Activated naive CD8-positive, alpha-beta T cell treated with anti-CD3 and anti-CD28 coated beads, Interleukin-2, amount 50 U/mL, for 16 hours (primary cell): ENCODE measurements around the gene KDELR3.
A peak's percentile ranks its signal among the peaks of the same experiment; 100 is the strongest.

Source experiments
- DNase-seq: peaks from one replicate; pipeline ENCODE4 v3.0.0-alpha.2; 2020; ENCODE audit warnings: low read depth, low spot score

KDELR3 gene

DNA sequence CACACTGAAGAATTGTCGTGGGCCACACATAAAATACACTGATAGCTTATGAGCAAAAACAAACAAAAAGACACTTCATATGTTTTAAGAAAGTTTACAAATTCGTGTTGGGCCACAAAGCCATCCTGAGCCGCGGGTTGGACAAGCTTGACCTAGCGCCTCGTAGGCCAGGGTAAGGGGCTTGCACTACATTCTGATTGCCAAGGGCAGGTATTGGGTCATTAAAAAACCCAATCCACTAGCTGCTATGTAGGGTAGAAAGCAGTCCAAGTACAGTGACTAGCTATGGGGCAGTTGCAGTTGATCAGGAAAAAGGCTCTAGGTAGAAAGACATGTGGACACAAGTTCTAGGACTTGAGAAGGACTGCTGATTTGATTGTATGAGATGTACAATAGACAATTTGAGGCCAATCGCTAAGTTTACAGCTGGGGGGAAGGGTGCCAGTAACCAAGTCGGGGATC is 14.0 kb downstream of the KDELR3 start:
- DNase-seq = no peak

DNA sequence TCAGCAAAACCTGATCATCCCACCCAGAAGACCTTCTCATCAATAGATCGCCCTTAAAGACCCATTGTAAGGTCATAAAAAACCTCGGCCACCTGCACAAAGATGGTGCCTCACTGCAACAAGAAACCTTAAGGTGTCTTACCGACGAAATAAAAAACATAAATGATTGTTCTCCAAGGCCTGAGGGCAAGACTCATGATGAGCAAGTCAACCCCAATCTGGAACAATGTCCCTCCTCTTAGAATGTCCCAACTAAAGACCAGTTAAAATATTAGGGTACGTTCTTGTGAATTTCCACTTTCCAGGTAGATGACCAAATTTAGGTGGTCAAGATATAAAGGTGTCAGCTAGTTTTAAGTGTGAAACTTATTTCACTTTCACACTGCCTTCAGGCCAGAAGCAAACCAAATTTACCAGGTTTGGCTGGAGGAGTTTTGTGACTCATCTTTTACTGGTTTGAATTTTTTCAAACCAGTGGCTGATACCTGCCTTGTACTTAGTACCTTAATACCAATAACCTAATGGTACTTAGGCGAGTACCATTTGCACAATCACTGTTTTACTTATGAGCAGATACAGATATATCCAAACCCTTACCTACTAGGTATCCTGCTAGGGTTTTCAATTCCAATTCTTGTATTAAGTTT is 14.9 kb downstream of the KDELR3 start:
- no peak for DNase-seq

DNA sequence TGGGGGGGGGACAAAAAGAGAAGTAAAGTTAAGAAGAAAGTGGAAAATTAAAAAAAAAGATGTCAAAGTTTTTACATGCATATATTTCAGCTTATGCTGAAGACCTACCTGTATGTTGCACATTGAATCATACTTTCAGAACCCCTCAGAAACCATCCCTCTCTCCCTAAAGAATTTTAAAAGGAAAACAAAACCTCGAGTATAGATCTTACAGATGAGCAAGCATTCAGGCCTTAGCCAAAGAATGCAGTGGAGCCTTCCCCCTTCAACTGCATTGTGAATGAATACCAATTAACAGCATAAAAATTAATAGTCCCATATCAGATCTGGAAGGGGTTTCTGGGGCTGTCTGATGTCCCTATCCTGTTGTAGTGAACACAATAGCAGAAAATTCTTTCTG is 16.3 kb downstream of the KDELR3 start:
- DNase-seq = no peak

DNA sequence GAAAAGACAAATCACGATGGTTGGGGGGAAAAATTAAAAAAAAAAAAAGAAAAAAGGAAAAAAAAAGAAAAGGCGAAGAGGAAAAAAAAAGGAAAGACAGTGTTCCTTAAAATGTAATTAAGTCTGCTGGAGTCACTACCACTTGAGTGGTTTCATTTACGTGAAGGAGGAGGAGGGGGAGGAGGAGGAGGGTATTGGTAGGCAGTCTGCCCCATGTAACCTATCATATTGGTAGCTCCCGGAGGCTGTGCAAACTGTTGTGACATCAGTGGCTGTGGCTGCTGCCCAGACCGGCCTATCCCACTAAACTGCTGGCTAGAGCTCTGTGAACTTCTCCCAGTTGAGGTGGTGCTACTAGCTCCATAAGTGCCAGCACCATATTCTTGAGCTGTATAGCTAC is 17.9 kb downstream of the KDELR3 start:
- DNase-seq = no peak

DNA sequence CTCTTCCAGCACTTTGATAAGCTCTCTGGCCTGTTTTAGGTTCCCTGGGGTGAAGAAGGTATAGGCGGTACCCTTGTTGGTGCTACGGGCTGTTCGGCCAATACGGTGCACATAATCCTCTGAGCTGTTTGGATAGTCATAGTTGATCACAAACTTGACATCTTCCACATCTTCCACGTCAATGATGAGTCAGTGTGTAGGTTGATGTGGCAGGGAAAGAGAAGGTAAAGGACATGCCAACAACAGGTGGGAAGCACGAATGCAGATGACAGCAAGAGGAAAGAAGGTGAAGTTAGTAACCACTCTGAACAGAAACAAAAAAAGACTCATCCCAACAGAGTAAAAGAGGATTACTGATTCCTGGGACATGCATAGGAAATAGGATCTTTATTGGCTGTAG is 20.1 kb downstream of the KDELR3 start:
- DNase-seq = no peak

DNA sequence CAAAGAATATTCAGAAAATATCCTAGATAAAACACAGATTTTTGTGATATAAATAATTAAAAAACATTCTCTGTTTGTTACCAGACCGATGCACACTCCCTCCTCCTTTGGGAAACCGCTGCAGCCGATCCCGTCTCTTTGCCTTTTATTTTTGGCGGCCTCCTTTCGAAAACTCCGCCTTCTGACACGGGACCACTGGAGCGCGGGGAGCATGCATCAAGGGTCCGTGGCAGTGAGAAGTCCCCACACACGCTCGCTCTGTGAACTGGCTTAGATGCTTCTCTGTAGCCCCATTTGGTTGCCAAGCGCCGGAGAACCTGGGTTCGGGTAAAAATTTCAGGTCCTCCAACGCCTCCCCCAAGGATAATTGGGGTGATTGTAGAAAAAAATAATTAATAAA is 21.2 kb downstream of the KDELR3 start:
- no peak for DNase-seq

DNA sequence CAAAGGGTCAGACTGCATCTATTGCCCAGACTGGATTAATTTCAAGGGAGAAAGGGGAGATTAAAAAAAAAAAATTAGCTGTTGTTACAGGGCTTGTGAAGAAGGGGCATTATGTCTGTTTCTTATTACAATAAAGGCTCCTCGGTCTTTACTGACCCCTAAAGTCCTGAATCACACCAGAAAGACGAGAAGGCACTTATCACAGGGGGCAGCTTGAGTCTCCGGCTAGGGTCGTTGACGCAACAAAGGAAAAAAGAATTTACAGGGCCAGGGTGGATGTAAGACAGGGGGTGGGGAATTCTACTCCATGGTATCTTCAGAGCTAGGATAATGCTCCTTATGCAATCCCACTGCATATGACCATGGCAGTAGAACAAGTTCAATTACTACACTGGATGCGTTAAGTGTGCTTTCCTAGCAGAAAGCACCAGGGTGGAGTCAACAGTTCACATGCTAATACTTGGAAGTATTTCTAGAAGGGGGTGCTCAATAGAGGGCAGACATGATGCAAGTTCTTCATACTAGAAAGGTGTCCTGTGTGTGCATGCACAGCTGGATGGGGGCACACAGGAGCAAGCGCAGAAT is 21.8 kb downstream of the KDELR3 start:
- no peak for DNase-seq

DNA sequence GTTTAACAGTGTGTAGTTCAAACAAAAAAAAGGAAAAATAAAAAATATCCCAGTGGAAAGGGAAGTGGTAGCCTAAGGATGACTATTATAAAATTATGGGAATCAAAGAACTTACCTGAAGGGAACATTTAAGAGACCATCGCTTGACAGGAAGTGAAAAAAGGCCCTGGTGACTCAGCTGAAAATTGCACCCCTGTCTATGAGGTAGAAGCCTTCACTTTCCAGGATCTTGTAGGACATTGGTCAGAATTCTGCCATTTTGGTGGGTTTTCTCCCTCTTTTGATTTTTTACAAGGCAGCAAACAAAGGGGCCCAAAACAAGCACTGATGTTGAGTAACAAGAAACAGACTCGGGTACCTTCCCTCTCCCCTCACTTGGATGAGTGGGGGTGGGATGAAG is 22.6 kb downstream of the KDELR3 start:
- no peak for DNase-seq

DNA sequence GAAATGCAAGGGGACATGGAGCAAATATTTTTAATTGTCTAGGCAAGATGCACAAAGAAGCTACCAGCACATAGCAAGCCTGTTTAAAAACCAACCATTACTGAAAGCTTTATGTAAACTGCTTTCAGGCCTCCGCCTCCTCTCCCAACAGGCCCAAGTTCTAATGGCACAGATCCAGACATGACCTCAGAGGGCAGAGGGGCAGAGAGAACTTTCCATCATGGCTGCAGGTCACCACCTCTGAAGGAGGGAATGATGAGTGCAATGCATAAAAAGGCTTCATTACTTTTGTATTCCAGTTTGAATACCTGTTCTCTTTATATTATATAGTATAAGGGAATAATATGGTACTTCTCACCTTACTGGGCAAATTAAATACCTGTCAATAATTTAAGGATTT is 23.0 kb downstream of the KDELR3 start:
- no peak for DNase-seq

DNA sequence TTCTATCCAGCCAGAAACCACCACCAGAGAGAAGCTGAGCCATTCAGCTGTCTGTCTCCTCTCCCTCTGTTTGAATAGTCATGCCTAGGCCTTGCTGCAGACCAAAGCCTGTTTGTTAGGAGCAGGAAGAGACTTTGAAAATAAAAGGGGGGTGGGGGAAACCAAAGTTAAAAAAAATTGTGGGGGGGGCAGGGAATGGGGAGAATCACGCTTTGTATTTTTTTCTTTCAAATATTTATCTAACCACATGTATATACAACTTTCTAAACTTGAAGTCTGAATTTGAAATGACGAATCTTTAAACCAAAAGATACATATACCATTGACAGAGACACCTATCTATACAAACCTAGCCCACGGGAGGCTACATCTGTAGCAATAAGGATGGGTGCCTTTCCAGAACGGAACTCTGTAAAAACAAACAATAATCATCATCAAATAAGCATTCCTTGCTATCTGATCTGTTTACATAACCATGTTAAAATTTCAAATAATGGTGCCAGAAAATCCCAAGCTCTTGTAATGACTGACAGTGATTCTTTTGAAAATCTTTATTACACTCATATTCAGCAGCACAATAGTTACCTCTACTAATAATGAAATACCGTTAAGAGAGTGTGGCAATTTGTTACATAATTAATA is 23.9 kb downstream of the KDELR3 start:
- DNase-seq = no peak

DNA sequence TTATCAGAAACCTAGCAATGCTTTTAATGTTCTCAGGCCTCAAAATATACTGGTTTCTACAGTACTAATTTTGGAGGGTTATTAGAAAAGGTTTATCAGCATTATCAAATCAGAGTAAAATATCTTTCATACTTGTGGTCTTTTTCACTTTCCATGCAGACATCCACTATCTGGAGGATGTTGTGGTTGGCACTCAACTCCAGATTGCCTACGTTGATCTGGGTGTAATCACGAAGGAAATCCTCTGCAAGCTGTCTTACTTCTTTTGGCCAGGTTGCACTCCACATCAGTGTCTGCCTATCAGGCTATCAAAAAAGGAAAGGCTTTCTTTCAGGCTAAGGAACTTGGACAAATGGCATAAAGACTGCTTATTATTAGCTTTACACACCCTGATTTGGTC is 26.6 kb downstream of the KDELR3 start:
- DNase-seq = no peak

DNA sequence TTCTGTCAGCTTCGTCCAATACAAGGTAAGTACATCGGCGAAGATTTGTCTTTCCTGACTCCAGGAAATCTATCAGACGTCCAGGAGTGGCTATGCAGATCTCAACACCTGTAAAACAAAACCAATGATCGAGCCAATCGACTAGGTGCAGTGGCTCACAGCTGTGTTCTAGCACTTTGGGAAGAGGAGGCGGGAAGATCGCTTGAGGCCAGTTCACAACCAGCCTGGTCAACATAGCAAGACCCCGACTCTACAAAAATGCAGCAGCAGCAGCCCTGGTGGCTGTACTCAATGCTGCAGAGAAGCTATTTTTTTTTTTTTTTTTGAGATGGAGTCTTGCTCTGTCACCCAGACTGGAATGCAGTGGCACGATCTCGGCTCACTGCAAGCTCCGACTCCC is 27.0 kb downstream of the KDELR3 start:
- DNase-seq = no peak

DNA sequence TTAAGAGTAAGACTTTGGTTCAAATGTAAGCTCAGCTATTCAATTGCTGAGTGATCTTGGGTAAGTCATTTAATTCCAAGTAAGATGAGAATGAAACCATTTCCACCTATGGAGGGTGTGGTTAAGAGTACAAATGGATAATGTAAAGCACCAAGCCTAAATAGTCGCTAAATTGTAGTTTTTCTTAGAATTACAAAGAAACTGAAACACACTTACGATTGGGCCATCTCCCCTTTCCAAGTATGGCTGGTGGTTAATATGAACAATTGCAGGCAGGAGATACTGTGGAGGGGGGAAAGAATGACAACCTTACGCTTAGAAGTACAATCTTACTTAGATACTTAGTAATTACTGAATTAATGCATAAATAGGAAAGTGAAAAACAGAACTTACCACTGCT is 30.0 kb downstream of the KDELR3 start:
- no peak for DNase-seq

DNA sequence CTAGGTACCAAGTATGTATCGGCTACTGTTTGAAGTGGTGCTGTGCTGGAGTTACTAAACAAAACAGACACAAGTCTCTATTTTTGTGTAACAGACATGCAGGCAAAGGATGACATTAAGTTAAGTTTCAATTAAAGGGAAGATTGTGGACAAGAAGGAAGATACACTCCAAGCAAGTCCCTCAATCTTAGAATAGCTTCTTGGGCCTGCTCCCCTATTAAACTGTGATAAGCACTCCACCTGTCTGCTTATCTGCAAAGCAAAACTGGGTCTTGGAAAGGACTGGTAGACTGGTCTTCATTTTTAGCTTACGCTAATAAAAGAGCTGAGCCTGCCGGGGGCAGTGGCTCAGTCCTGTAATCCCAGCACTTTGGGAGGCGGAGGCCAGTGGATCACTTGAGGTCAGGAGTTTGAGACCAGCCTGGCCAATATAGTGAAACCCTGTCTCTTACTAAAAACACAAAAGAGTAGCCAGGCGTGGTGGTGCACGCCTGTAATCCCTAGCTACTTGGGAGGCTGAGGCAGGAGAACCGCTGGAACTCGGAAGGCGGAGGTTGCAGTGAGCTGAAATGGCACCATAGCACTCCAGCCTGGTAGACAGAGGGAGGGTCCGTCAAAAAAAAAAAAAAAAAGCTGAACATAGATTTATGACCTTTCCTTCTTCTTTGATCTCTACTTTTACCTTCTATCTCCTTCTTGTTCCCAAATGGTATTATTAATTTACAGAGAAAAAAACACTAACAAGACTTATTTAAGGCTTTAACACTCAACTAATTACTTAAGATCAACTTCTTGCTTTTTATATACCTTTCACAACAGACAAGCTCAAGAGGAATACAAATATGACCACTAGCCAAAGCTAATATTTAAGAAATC is 34.1 kb downstream of the KDELR3 start:
- no peak for DNase-seq

DNA sequence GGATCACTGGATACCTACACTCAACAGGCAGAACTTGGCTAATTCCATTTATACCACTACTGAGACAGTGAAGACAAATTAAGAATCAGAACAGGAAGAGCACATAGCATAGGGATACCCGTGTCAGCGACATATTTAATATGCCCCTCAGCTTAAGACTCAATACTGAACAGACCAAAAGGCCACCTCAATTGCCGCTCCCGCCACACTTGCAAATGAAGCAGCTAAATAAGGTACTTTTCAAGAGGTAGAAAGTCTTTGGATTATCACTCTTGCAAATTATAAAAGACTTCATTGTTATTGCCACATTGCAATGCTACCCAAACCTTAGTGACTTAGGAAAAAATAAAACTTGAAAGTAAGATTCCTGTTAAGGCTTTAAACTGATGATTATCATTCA is 35.1 kb downstream of the KDELR3 start:
- DNase-seq = no peak

DNA sequence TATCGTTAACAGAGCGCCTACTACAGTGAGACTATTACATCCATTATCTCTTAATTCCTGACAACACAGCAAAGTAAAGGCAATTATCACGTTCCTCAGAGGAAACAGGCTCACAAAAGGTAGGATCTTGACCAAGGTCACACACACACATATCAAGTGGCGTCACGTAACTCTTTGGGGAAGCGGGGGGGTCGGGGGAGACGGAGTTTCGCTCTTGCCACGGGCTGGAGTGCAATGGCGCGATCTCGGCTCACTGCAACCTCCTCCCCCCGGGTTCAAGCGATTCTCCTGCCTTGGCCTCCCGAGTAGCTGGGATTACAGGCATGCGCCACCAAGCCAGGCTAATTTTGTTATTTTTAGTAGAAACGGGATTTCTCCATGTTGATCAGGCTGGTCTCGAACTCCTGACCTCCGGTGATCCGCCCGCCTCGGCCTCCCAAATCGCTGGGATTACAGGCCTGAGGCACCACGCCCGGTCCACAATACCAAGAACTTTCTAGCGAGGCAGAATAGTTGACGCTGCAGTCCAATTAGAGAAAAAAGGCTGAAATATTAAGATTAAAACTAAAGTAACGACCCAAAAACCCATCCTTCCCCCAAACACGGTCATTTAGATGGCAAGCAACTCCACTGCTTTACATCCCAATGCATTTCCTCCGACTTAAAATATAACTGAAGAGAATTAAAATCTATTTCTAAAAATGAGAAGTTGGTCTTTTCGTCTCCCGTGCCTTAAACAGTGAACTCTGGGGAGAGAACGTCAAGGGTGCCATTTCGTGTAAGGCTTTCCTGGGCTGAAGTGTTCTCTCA is 37.0 kb downstream of the KDELR3 start:
- DNase-seq = peak; percentile 26

DNA sequence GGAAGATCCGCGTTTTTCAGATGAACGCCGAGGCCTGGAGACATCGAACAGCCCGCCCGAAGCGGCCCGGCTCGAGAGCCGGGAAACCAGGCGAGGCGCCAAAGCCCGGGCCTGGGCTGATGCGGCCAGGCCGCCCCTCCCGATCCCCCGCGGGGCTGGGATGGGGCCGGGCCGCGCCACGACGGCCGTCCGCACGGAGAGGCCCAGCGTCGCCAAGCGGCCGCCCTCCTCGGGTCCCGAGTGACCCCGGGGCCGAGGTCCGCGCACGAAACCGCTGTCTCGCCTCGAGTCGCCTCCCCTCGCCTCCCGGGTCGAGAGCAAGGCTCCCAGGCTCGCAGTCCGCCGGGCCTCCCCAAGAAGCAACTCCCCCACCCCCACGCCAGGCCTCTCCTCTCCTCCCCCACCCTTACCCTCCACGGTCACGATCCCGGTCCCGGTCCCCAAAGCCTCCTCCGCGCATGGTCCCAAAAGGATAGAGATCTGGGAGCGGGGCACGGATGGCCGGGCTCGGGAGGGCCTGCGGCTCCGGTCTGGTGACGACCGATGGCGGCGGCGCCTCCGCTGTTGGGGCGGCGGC is 37.7 kb downstream of the KDELR3 start:
- DNase-seq = peak; percentile 24

DNA sequence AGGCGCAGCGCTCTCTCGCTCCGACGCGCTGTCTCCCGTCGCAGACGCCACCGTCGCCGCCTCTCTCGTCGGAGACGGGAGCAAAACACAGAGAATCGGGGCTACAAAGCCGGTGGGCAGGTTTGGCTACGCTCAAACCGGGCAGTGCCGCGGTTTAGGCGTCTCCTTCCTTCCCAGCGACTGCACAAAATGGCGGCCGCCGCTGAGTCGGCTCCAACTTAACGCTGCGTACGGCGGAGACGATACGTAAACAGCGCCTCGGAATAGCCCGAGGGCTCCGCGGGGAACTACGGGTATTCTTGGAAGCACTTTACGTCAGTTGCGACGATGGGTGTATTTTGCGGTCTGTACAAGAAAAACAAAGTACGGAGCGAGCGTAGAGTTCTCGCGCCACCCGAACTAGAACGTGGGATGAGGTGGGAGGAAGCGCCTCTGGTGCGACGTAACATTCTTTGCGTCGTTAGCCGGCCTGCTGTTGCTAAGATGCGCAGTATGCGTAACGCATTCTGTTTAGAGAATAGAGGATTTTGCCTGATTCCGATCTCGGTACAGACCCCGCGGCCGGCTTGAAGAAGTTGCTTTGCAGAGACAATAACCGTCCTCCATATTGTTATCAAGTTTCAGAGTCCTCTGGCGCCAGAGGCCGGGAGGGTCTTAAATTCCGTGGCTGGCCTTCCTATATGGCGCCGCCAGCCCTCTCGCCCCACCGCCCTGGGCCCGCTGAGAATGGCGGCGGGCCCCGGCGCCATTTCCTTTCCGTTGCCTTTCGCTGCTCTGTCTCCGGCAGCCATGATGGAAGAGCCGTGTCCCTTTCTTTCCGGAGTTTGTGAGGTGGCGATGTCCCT is 38.4 kb downstream of the KDELR3 start, which contains the start of gene DDX17:
DDX17 (minus strand) TSS at position 194 of the 845 bp plus-strand sequence.
- peak; percentile 86 for DNase-seq

DNA sequence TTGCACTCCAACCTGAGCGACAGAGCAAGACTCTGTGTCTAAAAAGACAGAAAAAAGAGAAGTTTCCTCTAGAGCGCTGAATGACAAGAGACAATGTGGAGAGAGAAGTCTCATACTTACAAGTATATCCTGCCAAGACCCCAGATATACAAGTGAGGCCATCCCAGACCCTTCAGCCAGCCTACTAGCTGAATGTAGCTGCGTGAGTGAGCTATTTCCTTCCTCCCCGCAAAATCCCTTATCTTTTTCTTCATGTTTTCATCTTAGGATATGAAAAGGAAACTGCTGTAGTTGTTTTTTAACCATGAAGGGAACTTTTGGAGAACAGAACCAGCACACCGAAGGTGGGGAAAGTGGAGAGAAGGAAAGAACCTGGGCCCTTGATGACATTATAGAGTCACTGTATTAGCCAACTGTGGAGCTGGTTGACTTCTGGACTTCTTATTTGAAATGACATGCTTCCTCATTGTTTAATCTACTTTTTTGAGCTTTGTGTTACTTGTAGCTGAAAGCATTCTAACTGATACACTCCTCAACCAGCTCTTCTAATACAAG is 42.6 kb downstream of the KDELR3 start:
- no peak for DNase-seq

DNA sequence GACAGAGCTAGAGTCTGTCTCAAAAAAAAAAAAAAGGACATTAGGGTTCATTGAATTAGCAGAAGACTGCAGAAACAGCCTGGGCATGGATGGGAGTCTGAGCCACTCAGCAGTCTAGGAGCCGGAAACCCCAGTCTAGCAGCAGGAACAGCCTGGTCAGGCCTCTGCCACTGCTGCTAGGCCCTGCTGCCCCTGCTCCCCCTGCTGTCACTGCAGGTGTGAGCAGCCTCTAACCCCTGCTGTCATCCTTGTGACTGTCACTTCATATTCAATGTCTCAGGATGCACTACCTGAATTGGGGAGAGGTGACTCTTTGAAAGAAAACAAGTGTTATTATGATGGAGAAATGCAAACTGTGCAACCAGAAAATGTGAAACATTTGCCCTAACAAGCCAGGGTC is 45.2 kb downstream of the KDELR3 start:
- no peak for DNase-seq
